MM.1S (cell line): ENCODE measurements around the gene TDRD6.

ENCODE experiments used
- EZH2 ChIP-seq: fragments of 300-600 bp; sonication (generic); optimal IDR thresholded peaks from 2 replicates; pipeline ENCODE3; 2017; ENCODE audit warnings: low read depth, mild to moderate bottlenecking, antibody characterized with exemption, low read length, mixed read lengths
- EZH2phosphoT487 ChIP-seq: fragments of 300-600 bp; sonication (generic); IDR thresholded peaks from 2 replicates; pipeline ENCODE4 v1.6.1; 2018; ENCODE audit warnings: antibody characterized with exemption, low read length
- TF ChIP-seq, protein P1 (sequence below): fragments of 300-600 bp; sonication (generic); IDR thresholded peaks from 2 replicates; pipeline ENCODE4 v1.5.1; 2016; ENCODE audit warnings: antibody characterized with exemption, low read length, mixed read lengths

DNA sequence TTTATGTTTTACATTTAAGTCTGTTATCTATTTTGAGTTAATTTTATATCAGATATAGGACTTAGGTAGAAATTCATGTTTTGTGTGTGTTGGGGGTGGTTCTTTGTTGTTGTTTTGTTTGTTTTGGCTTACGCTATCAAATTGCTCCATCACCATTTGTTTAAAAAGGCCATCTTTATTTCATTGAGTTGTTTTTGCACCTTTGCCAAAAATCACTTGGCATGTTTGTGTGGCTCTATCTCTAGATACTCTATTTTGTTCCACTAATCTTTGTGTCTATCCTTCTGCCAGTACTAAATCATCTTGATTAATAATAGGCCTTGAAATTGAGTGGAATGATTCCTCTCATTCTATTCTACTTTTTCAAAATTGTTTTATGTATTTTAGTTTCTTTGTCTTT, 42.4 kb upstream of the TDRD6 start:
- TF ChIP-seq EZH2phosphoT487 (no peak), EZH2 (no peak)
- TF ChIP-seq, protein P1, sequence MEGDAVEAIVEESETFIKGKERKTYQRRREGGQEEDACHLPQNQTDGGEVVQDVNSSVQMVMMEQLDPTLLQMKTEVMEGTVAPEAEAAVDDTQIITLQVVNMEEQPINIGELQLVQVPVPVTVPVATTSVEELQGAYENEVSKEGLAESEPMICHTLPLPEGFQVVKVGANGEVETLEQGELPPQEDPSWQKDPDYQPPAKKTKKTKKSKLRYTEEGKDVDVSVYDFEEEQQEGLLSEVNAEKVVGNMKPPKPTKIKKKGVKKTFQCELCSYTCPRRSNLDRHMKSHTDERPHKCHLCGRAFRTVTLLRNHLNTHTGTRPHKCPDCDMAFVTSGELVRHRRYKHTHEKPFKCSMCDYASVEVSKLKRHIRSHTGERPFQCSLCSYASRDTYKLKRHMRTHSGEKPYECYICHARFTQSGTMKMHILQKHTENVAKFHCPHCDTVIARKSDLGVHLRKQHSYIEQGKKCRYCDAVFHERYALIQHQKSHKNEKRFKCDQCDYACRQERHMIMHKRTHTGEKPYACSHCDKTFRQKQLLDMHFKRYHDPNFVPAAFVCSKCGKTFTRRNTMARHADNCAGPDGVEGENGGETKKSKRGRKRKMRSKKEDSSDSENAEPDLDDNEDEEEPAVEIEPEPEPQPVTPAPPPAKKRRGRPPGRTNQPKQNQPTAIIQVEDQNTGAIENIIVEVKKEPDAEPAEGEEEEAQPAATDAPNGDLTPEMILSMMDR = no peak
